Fibroblast of lung (primary cell): ENCODE results near the gene RREB1. TPM values are rescaled to one million over a fixed set of nuclear protein-coding genes. Genes with fewer than 3 reads are reported as not detected.

Experiments used
- DNase-seq, 2 donors: peaks; one replicate each; pipeline versions ENCODE4 v3.0.0 to v3.0.0-alpha.2; 2010; ENCODE audit warnings: low read depth in 2 of 2
- H2AFZ ChIP-seq: 2 replicates; pipeline ENCODE4 v1.5.1; 2012; ENCODE audit warnings: low read length, control low read depth, inconsistent platforms
- H3K27ac ChIP-seq: 2 replicates; pipeline ENCODE4 v1.5.1; 2011; ENCODE audit warnings: low read length, control low read depth; ENCODE audit not compliant: insufficient read depth
- H3K27me3 ChIP-seq: 2 replicates; pipeline ENCODE4 v1.5.1; 2011; ENCODE audit warnings: mild to moderate bottlenecking, low read length; ENCODE audit not compliant: control insufficient read depth, insufficient read depth
- H3K36me3 ChIP-seq: 2 replicates; pipeline ENCODE4 v1.5.1; 2011; ENCODE audit warnings: low read length; ENCODE audit not compliant: control insufficient read depth, insufficient read depth
- H3K4me1 ChIP-seq: 2 replicates; pipeline ENCODE4 v1.5.1; 2011; ENCODE audit warnings: low read length; ENCODE audit not compliant: control insufficient read depth, insufficient read depth; ENCODE audit errors: extremely low read depth
- H3K4me2 ChIP-seq: 2 replicates; pipeline ENCODE4 v1.5.1; 2011; ENCODE audit warnings: low read length, control low read depth; ENCODE audit not compliant: insufficient read depth; ENCODE audit errors: extremely low read depth
- H3K4me3 ChIP-seq, 4 experiments: fragments of 200-600 bp in 1 of 4; sonication (generic) in 1 of 4; replicated peaks in 1 of 4; 2 replicates each; pipeline ENCODE4 v1.5.1; 2011 to 2016; ENCODE audit warnings: low read length in 4 of 4, low read depth in 3 of 4, mild to moderate bottlenecking in 3 of 4, control low read depth in 2 of 4, inconsistent platforms in 1 of 4, mixed read lengths in 1 of 4; ENCODE audit not compliant: insufficient read depth in 1 of 4; ENCODE audit errors: control extremely low read depth in 1 of 4
- H3K79me2 ChIP-seq: 2 replicates; pipeline ENCODE4 v1.5.1; 2012; ENCODE audit warnings: mild to moderate bottlenecking, low read length, inconsistent platforms; ENCODE audit not compliant: control insufficient read depth, insufficient read depth
- H3K9ac ChIP-seq: 2 replicates; pipeline ENCODE4 v1.5.1; 2011; ENCODE audit warnings: mild to moderate bottlenecking, low read length, control low read depth; ENCODE audit not compliant: insufficient read depth
- H3K9me3 ChIP-seq: 2 replicates; pipeline ENCODE4 v1.5.1; 2012; ENCODE audit warnings: low read depth, low read length; ENCODE audit not compliant: control insufficient read depth, insufficient read depth
- H4K20me1 ChIP-seq: 2 replicates; pipeline ENCODE4 v1.5.1; 2011; ENCODE audit warnings: low read length; ENCODE audit not compliant: control insufficient read depth, insufficient read depth; ENCODE audit errors: extremely low read depth
- CTCF ChIP-seq, 2 donors: IDR thresholded peaks in 1 of 2; conservative IDR thresholded peaks in 1 of 2; 1 replicate in 1 of 2; 2 replicates in 1 of 2; pipeline ENCODE4 v1.5.1; 2011 to 2012; ENCODE audit warnings: low read length in 2 of 2, control low read depth in 1 of 2, inconsistent platforms in 1 of 2, low read depth in 1 of 2, mild to moderate bottlenecking in 1 of 2
- EZH2 ChIP-seq: IDR thresholded peaks from 2 replicates; pipeline ENCODE4 v1.5.1; 2012; ENCODE audit warnings: low read length, control low read depth, mild to moderate bottlenecking; ENCODE audit errors: missing control alignments
- polyA plus RNA-seq, 2 donors: library from polyadenylated mRNA; depleted of rRNA in 1 of 2; stranded (reverse) in 1 of 2; unstranded in 1 of 2; fragments of >200 nt; gene quantifications; 2 replicates each; pipeline ENCODE4 v1.2.1, GENCODE V29; 2011 to 2012; ENCODE audit warnings: missing spikeins in 1 of 2
- total RNA-seq: library from RNA; depleted of rRNA; stranded (reverse); fragments of >200 nt; gene quantifications from 2 replicates; pipeline ENCODE4 v1.2.1, GENCODE V29; 2014

The RREB1 gene
- total and polyA plus RNA-seq, 2 donors (not counting 1 experiment from before 2014, with no cell fraction given) = 2.4 to 18.8 TPM

- no peak overlapping the region for H3K9ac ChIP-seq
- peaks cover 20% of the 10 kb centered on the region for H3K36me3 ChIP-seq
- H3K27ac ChIP-seq = no peak overlapping the region
- H3K4me2 ChIP-seq = no peak overlapping the region
- no peaks in the 10 kb centered on the region for H3K4me1 ChIP-seq
- no peaks in the 10 kb centered on the region for H3K9me3 ChIP-seq
- H2AFZ ChIP-seq = no peak overlapping the region
- TF ChIP-seq CTCF (conservative IDR thresholded peaks at IDR 0.05 in 1 of 2, IDR thresholded peaks at IDR 0.05 in 1 of 2; ENCODE audit: low read depth in 1 of 2, low read length in 2 of 2) (no peak), EZH2 (no peak)
- DNase-seq = no peak
- H4K20me1 ChIP-seq = no peaks in the 10 kb centered on the region
- H3K79me2 ChIP-seq = peaks cover 8% of the 10 kb centered on the region
- H3K27me3 ChIP-seq = no peaks in the 10 kb centered on the region
- no peak overlapping the region for H3K4me3 ChIP-seq
These were observed 128.0 kb downstream of the RREB1 start for GRCh38 chr6:7235712-7236305.

DNA sequence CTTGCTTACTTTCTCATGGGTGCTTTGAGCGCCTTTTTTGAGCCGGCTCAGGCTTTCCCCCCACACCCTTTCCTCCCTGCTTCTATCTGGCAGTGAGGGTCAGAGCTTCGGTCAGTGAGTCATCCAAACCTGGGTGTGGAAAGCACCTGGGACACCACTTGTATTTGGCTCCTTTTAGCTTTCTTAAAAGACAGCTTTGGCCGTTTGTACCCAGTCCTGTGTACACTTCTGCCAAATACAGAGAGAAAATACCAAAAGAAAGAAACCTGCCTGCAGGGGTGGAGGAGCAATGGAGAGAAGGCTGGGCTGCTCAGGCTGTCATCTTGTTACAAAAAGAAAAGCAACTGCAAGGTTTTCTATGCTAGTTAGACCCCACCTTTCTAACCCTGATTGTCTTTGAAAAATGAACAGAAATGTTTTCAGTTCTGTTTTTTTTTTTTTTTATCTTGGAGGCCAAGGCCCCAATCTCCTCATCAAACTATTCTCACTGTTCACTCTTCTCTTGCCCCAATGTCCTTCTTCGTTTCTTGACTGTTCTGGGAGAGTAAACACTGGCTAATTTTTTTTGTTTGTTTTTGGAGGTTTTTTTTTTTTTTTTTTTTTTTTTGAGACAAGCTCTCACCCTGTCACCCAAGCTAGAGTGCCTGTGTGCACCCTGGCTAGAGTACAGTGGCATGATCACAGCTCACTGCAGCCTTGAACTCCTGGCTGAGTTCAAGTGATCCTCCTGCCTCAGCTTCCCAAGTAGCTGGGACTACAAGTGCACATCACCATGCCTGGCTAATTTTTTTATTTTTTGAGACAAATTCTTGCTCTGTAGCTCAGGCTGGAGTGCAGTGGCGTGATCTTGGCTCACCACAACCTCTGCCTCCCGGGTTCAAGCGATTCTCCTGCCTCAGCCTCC is 128.8 kb downstream of the RREB1 start:
- Histone ChIP-seq H2AFZ (no peak overlapping the region), H3K4me3 (no peak overlapping the region), H3K79me2 (peaks cover 8% of the 10 kb centered on the region), H3K36me3 (peaks cover 12% of the 10 kb centered on the region), H3K27me3 (no peaks in the 10 kb centered on the region), H3K27ac (no peak overlapping the region), H3K9ac (no peak overlapping the region), H3K4me1 (no peaks in the 10 kb centered on the region), H3K4me2 (no peak overlapping the region), H3K9me3 (no peaks in the 10 kb centered on the region), H4K20me1 (no peaks in the 10 kb centered on the region)
- TF ChIP-seq CTCF (conservative IDR thresholded peaks at IDR 0.05 in 1 of 2, IDR thresholded peaks at IDR 0.05 in 1 of 2; ENCODE audit: low read depth in 1 of 2, low read length in 2 of 2) (no peak), EZH2 (no peak)
- DNase-seq = no peak

DNA sequence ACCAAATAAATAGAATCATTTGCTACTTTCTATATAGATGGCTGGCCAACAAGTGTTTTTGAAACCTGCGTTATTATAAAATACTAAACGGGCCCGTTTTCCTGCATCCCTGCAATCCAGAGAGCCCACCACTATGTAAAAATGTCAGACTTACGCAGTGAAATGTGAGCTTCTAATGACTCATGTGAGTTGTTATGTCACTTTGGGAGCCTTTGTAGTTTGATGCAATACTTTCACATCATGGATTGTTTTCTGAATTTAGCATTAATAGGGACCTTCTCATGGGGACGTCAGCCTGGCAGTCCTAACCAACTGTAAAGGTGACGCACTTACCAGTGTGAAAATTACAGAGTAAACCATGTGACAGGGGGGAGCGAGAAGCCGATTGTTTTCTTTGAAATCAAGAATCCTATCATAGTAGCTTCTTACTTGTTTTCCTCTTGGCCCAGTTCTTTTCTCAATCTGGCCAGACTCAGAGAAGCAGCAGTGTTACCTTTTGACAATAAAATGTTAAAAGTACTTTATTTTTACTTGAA is 130.0 kb downstream of the RREB1 start:
- TF ChIP-seq CTCF (conservative IDR thresholded peaks at IDR 0.05 in 1 of 2, IDR thresholded peaks at IDR 0.05 in 1 of 2; ENCODE audit: low read depth in 1 of 2, low read length in 2 of 2) = no peak
- no peak for TF ChIP-seq EZH2
- peaks cover 8% of the 10 kb centered on the region for H3K79me2 ChIP-seq
- H3K4me1 ChIP-seq = peaks cover 3% of the 10 kb centered on the region
- H3K9ac ChIP-seq = no peak overlapping the region
- H3K27ac ChIP-seq = no peak overlapping the region
- peak in 1 of 2 donors; percentile 42 for DNase-seq
- no peaks in the 10 kb centered on the region for H3K27me3 ChIP-seq
- H2AFZ ChIP-seq = no peak overlapping the region
- H3K4me2 ChIP-seq = no peak overlapping the region
- H3K4me3 ChIP-seq = no peak overlapping the region
- H3K36me3 ChIP-seq = peaks cover 9% of the 10 kb centered on the region
- no peaks in the 10 kb centered on the region for H4K20me1 ChIP-seq
- no peaks in the 10 kb centered on the region for H3K9me3 ChIP-seq
